Measurements from ENCODE around the gene PDLIM5. TPM values are rescaled to one million over a fixed set of nuclear protein-coding genes. Genes with fewer than 3 reads are reported as not detected.

PDLIM5 gene
- total RNA-seq, 1 experiment from 2014 or later, result 58.0 TPM

DNA sequence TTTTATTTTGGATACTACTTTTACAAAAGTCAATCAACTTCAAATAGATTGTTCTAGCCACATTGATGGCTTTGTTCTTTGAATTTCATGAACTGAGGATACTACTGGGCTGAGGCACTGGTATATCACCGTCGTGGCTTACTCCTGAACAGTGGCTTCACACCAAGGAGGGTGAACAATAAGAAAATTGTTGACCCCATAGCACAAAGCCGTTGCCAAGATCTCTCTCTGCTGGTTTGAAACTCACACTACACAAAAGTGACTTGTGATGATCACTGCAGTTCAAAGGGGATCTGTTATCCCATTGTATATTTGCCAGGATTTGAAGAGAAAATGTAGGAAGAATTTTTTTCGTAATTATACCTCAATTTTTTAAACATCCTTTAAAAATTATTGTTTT, 119.6 kb downstream of the PDLIM5 start:
- H3K27ac Mint-ChIP-seq, result no peak overlapping the region
- Histone ChIP-seq H3K18ac (ENCODE audit: insufficient read length, low read depth, low read length) (no peak overlapping the region), H4K20me1 (ENCODE audit: control insufficient read depth, insufficient read depth, insufficient read length) (no peaks in the 10 kb centered on the region), H3K27me3 (ENCODE audit: insufficient read depth, low read length) (no peaks in the 10 kb centered on the region), H4K5ac (ENCODE audit: insufficient read length, low read depth, low read length) (no peak overlapping the region), H3K23ac (ENCODE audit: insufficient read length, low read depth, low read length) (no peak overlapping the region), H2AFZ (ENCODE audit: low read length) (no peak overlapping the region), H3K27ac (ENCODE audit: insufficient read length, low read depth, low read length) (no peak overlapping the region), H3K9ac (ENCODE audit: extremely low read depth, insufficient read length, low read length) (no peak overlapping the region), H4K91ac (ENCODE audit: insufficient read length, low read depth, low read length) (no peak overlapping the region), H2BK5ac (ENCODE audit: insufficient read length, low read length) (no peak overlapping the region), H3K79me2 (ENCODE audit: insufficient read depth, low read length) (no peaks in the 10 kb centered on the region), H3K4me1 (ENCODE audit: insufficient read depth, low read length) (no peaks in the 10 kb centered on the region), H2BK15ac (ENCODE audit: low read depth, low read length) (no peak overlapping the region), H3K56ac (ENCODE audit: insufficient read length, low read depth, low read length) (no peak overlapping the region), H3K4ac (ENCODE audit: low read depth, low read length) (no peak overlapping the region), H3K9me3 (ENCODE audit: control insufficient read depth, low read depth, low read length) (no peaks in the 10 kb centered on the region), H2BK20ac (ENCODE audit: low read depth, low read length, poor library complexity, severe bottlenecking) (no peak overlapping the region), H3T11ph (ENCODE audit: low read length) (no peak overlapping the region), H3K79me1 (ENCODE audit: insufficient read depth, low read depth, low read length, poor library complexity, severe bottlenecking) (no peaks in the 10 kb centered on the region), H2BK120ac (ENCODE audit: low read depth, low read length, poor library complexity, severe bottlenecking) (no peak overlapping the region), H2BK12ac (ENCODE audit: insufficient read length, low read depth, low read length) (no peak overlapping the region), H3K4me2 (ENCODE audit: insufficient read depth, insufficient read length, low read length) (no peak overlapping the region), H3K14ac (ENCODE audit: insufficient read depth, low read length) (no peak overlapping the region), H4K8ac (replicated peaks; ENCODE audit: insufficient read length, low read depth, low read length) (no peak overlapping the region), H2AK5ac (ENCODE audit: insufficient read length, low read length) (no peak overlapping the region), H3K23me2 (ENCODE audit: insufficient read length, low read depth, low read length, poor library complexity, severe bottlenecking) (no peaks in the 10 kb centered on the region)
- no peak overlapping the region for H3K4me3 Mint-ChIP-seq
- H3K36me3 Mint-ChIP-seq (ENCODE audit: insufficient read depth in 1 of 3, low read depth in 3 of 3), result no peaks in the 10 kb centered on the region
- peaks cover 13 to 19% of the 10 kb centered on the region in 2 experiments for H3K4me1 Mint-ChIP-seq
- DNase-seq, result no peak
- H3K9me3 Mint-ChIP-seq, result no peaks in the 10 kb centered on the region
- WGBS (ENCODE audit: extremely low coverage, insufficient read length, low lambda C conversion rate), result no CpG with 5 or more reads among the region's 4 CpGs
- TF ChIP-seq CTCF (conservative IDR thresholded peaks at IDR 0.05), result peak; percentile 23; the same call in 2 of the 3 replicates
- H3K27me3 Mint-ChIP-seq (ENCODE audit: low read depth), result no peaks in the 10 kb centered on the region

All from H9 (cell line).